ENCODE results near the gene GNAQ.
"Not testable (repeated sequence)": the region's sequence is repeated elsewhere in the genome, so short reads cannot be mapped to it uniquely, and the experiment has no call there.

DNA sequence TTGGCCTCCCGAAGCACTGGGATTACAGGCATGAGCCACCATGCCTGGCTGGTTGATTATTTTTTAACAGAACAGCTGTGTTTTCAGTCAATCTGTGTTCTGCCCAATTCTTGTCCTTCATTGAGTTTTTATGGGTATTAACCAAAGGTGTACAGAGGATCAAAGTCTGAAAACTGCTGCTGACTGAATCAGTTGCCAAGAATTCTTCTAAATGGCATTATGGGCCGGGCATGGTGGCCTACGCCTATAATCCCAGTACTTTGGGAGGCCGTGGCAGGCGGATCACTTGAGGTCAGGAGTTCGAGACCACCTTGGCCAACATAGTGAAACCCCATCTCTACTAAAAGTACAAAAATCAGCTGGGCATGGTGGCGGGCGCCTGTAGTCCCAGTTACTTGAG is 150.0 kb downstream of the GNAQ start:
- not testable (repeated sequence) for TF ChIP-seq POLR2A (IDR thresholded peaks at IDR 0.05; ENCODE audit: low read length); EHF (CRISPR knock-in tag; IDR thresholded peaks at IDR 0.05); MAZ (IDR thresholded peaks at IDR 0.05; ENCODE audit: borderline replicate concordance, low read depth, low read length); SREBF2 (IDR thresholded peaks at IDR 0.05); FOSL2 (IDR thresholded peaks at IDR 0.05); FOSL2 (CRISPR knock-in tag; IDR thresholded peaks at IDR 0.05); JUN (IDR thresholded peaks at IDR 0.05); POLR2AphosphoS2 (conservative IDR thresholded peaks at IDR 0.05; ENCODE audit: low read length); EP300 (IDR thresholded peaks at IDR 0.05); KDM1A (IDR thresholded peaks at IDR 0.05; ENCODE audit: low read depth)
- TF ChIP-seq, protein P1, sequence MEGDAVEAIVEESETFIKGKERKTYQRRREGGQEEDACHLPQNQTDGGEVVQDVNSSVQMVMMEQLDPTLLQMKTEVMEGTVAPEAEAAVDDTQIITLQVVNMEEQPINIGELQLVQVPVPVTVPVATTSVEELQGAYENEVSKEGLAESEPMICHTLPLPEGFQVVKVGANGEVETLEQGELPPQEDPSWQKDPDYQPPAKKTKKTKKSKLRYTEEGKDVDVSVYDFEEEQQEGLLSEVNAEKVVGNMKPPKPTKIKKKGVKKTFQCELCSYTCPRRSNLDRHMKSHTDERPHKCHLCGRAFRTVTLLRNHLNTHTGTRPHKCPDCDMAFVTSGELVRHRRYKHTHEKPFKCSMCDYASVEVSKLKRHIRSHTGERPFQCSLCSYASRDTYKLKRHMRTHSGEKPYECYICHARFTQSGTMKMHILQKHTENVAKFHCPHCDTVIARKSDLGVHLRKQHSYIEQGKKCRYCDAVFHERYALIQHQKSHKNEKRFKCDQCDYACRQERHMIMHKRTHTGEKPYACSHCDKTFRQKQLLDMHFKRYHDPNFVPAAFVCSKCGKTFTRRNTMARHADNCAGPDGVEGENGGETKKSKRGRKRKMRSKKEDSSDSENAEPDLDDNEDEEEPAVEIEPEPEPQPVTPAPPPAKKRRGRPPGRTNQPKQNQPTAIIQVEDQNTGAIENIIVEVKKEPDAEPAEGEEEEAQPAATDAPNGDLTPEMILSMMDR (IDR thresholded peaks at IDR 0.05) = not testable (repeated sequence)
- TF ChIP-seq, protein P2, sequence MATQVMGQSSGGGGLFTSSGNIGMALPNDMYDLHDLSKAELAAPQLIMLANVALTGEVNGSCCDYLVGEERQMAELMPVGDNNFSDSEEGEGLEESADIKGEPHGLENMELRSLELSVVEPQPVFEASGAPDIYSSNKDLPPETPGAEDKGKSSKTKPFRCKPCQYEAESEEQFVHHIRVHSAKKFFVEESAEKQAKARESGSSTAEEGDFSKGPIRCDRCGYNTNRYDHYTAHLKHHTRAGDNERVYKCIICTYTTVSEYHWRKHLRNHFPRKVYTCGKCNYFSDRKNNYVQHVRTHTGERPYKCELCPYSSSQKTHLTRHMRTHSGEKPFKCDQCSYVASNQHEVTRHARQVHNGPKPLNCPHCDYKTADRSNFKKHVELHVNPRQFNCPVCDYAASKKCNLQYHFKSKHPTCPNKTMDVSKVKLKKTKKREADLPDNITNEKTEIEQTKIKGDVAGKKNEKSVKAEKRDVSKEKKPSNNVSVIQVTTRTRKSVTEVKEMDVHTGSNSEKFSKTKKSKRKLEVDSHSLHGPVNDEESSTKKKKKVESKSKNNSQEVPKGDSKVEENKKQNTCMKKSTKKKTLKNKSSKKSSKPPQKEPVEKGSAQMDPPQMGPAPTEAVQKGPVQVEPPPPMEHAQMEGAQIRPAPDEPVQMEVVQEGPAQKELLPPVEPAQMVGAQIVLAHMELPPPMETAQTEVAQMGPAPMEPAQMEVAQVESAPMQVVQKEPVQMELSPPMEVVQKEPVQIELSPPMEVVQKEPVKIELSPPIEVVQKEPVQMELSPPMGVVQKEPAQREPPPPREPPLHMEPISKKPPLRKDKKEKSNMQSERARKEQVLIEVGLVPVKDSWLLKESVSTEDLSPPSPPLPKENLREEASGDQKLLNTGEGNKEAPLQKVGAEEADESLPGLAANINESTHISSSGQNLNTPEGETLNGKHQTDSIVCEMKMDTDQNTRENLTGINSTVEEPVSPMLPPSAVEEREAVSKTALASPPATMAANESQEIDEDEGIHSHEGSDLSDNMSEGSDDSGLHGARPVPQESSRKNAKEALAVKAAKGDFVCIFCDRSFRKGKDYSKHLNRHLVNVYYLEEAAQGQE (IDR thresholded peaks at IDR 0.05) = not testable (repeated sequence)
- TF ChIP-seq, protein P3, sequence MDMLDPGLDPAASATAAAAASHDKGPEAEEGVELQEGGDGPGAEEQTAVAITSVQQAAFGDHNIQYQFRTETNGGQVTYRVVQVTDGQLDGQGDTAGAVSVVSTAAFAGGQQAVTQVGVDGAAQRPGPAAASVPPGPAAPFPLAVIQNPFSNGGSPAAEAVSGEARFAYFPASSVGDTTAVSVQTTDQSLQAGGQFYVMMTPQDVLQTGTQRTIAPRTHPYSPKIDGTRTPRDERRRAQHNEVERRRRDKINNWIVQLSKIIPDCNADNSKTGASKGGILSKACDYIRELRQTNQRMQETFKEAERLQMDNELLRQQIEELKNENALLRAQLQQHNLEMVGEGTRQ (IDR thresholded peaks at IDR 0.05) = not testable (repeated sequence)
- TF ChIP-seq, protein P4, sequence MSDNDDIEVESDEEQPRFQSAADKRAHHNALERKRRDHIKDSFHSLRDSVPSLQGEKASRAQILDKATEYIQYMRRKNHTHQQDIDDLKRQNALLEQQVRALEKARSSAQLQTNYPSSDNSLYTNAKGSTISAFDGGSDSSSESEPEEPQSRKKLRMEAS (IDR thresholded peaks at IDR 0.05) = not testable (repeated sequence)
